Mucosa of rectum (tissue), 2 donors: ENCODE results near the gene CCDC82.

Source experiments
- H3K27ac ChIP-seq, 2 donors: one replicate each; pipeline ENCODE4 v1.7.0; 2013; ENCODE audit warnings: inconsistent platforms in 2 of 2, low read depth in 2 of 2, low read length in 2 of 2
- H3K27me3 ChIP-seq, 2 donors: one replicate each; pipeline ENCODE4 v1.7.0; 2013; ENCODE audit warnings: low read length in 2 of 2; ENCODE audit not compliant: control insufficient read depth in 2 of 2, insufficient read depth in 2 of 2
- H3K36me3 ChIP-seq, 2 donors: one replicate each; pipeline ENCODE4 v1.7.0; 2013; ENCODE audit warnings: low read length in 2 of 2; ENCODE audit not compliant: control insufficient read depth in 2 of 2, insufficient read depth in 2 of 2
- H3K4me1 ChIP-seq, 2 donors: one replicate each; pipeline ENCODE4 v1.7.0; 2013; ENCODE audit warnings: low read length in 2 of 2, mild to moderate bottlenecking in 1 of 2; ENCODE audit not compliant: control insufficient read depth in 2 of 2, insufficient read depth in 2 of 2
- H3K4me3 ChIP-seq, 2 donors: one replicate each; pipeline ENCODE4 v1.7.0; 2013; ENCODE audit warnings: low read length in 2 of 2
- H3K9ac ChIP-seq, 2 donors: one replicate each; pipeline ENCODE4 v1.7.0; 2013; ENCODE audit warnings: low read length in 2 of 2, low read depth in 1 of 2, mild to moderate bottlenecking in 1 of 2
- H3K9me3 ChIP-seq, 2 donors: one replicate each; pipeline ENCODE4 v1.7.0; 2013; ENCODE audit warnings: low read length in 2 of 2; ENCODE audit not compliant: control insufficient read depth in 2 of 2
- donor health status: healthy.
- donor health status: Normal muscosa, but diverticular disease.

The CCDC82 gene

GRCh38 chr11:96366024-96366423 lies 23.7 kb downstream of the CCDC82 start:
- H3K4me1 ChIP-seq: no peaks in the 10 kb centered on the region
- peaks cover 6 to 27% of the 10 kb centered on the region in 2 donors for H3K36me3 ChIP-seq

GRCh38 chr11:96365493-96365892 lies 24.2 kb downstream of the CCDC82 start:
- H3K9ac ChIP-seq: no peak overlapping the region
- no peaks in the 10 kb centered on the region for H3K9me3 ChIP-seq
- H3K4me3 ChIP-seq: no peak overlapping the region
- no peaks in the 10 kb centered on the region for H3K4me1 ChIP-seq
- no peaks in the 10 kb centered on the region for H3K27me3 ChIP-seq
- no peak overlapping the region for H3K27ac ChIP-seq
- H3K36me3 ChIP-seq: peaks cover 6 to 24% of the 10 kb centered on the region in 2 donors

More at GRCh38 chr11:96366024-96366423, 23.7 kb downstream of the CCDC82 start:
- H3K9ac ChIP-seq: no peak overlapping the region
- H3K27ac ChIP-seq: no peak overlapping the region
- no peaks in the 10 kb centered on the region for H3K27me3 ChIP-seq
- no peak overlapping the region for H3K4me3 ChIP-seq
- no peaks in the 10 kb centered on the region for H3K9me3 ChIP-seq

- peaks cover 17 to 22% of the 10 kb centered on the region in 2 donors for H3K36me3 ChIP-seq
- H3K27ac ChIP-seq: no peak overlapping the region
- H3K9ac ChIP-seq: no peak overlapping the region
- H3K9me3 ChIP-seq: no peaks in the 10 kb centered on the region
- H3K27me3 ChIP-seq: no peaks in the 10 kb centered on the region
- H3K4me1 ChIP-seq: no peaks in the 10 kb centered on the region
- no peak overlapping the region for H3K4me3 ChIP-seq
Observed at GRCh38 chr11:96361778-96362177, 27.9 kb downstream of the CCDC82 start.

GRCh38 chr11:96358321-96358720 lies 31.4 kb downstream of the CCDC82 start:
- Histone ChIP-seq H3K9me3 (no peaks in the 10 kb centered on the region), H3K27me3 (no peaks in the 10 kb centered on the region), H3K36me3 (peaks cover 18 to 20% of the 10 kb centered on the region in 2 donors), H3K4me3 (no peak overlapping the region), H3K27ac (no peak overlapping the region), H3K4me1 (no peaks in the 10 kb centered on the region), H3K9ac (no peak overlapping the region)

- H3K9me3 ChIP-seq: no peaks in the 10 kb centered on the region
- no peak overlapping the region for H3K9ac ChIP-seq
- H3K4me3 ChIP-seq: no peak overlapping the region
- H3K36me3 ChIP-seq: peaks cover 18 to 20% of the 10 kb centered on the region in 2 donors
- H3K27me3 ChIP-seq: no peaks in the 10 kb centered on the region
- H3K4me1 ChIP-seq: no peaks in the 10 kb centered on the region
- no peak overlapping the region for H3K27ac ChIP-seq
Observed at GRCh38 chr11:96357794-96358193, 31.9 kb downstream of the CCDC82 start.

GRCh38 chr11:96356848-96357247 lies 32.9 kb downstream of the CCDC82 start:
- no peaks in the 10 kb centered on the region for H3K27me3 ChIP-seq
- H3K4me1 ChIP-seq: no peaks in the 10 kb centered on the region
- H3K36me3 ChIP-seq: peaks cover 14 to 18% of the 10 kb centered on the region in 2 donors
- no peak overlapping the region for H3K9ac ChIP-seq
- H3K4me3 ChIP-seq: no peak overlapping the region
- H3K27ac ChIP-seq: no peak overlapping the region
- H3K9me3 ChIP-seq: no peaks in the 10 kb centered on the region

GRCh38 chr11:96342961-96343711 lies 46.6 kb downstream of the CCDC82 start, which contains the start of gene MAML2:
Gene MAML2 (minus strand): TSS chr11:96343195. CDS start chr11:96341895, 1,300 bp downstream.
- Histone ChIP-seq H3K27ac (peak within 1 kb of the TSS; percentile 65 to 86), H3K9me3 (no peaks in the 10 kb centered on the region), H3K4me1 (peaks cover 30 to 36% of the 10 kb centered on the region in 2 donors)

GRCh38 chr11:96342014-96342960 lies 47.4 kb downstream of the CCDC82 start:
- H3K27me3 ChIP-seq: no peaks in the 10 kb centered on the region
- H3K27ac ChIP-seq: peak overlapping the region; percentile 65 to 86
- peak overlapping the region; percentile 68 to 87 for H3K9ac ChIP-seq
- peaks cover 37 to 45% of the 10 kb centered on the region in 2 donors for H3K4me1 ChIP-seq
- no peaks in the 10 kb centered on the region for H3K36me3 ChIP-seq
- peak overlapping the region; percentile 86 to 100 for H3K4me3 ChIP-seq
- H3K9me3 ChIP-seq: no peaks in the 10 kb centered on the region

More at GRCh38 chr11:96342961-96343711, 46.6 kb downstream of the CCDC82 start, which contains the start of gene MAML2:
- no peaks in the 10 kb centered on the region for H3K36me3 ChIP-seq
- peak within 1 kb of the TSS; percentile 68 to 87 for H3K9ac ChIP-seq
- peak within 1 kb of the TSS; percentile 86 to 100 for H3K4me3 ChIP-seq
- H3K27me3 ChIP-seq: no peaks in the 10 kb centered on the region

GRCh38 chr11:96341211-96342013 lies 48.3 kb downstream of the CCDC82 start:
- Histone ChIP-seq H3K27me3 (no peaks in the 10 kb centered on the region), H3K36me3 (no peaks in the 10 kb centered on the region), H3K9ac (peak overlapping the region; percentile 68 to 87), H3K27ac (peak overlapping the region; percentile 65 to 86), H3K9me3 (no peaks in the 10 kb centered on the region), H3K4me1 (peaks cover 41 to 47% of the 10 kb centered on the region in 2 donors), H3K4me3 (peak overlapping the region; percentile 86 to 100)
